HG02973 (cell line): Measurements from ENCODE around the gene SEC14L2.

Experiments
- ATAC-seq: cut with Tn5 transposase; IDR thresholded peaks from one replicate; pipeline ENCODE4 v1.9.1; 2021; ENCODE audit warnings: moderate library complexity; ENCODE audit not compliant: unreplicated experiment

The SEC14L2 gene

GRCh38 chr22:30424534-30425326, 27.9 kb downstream of the SEC14L2 start:
- no peak for ATAC-seq

- no peak for ATAC-seq
Observed at GRCh38 chr22:30425327-30425615, 28.5 kb downstream of the SEC14L2 start.

- no peak for ATAC-seq
Observed at GRCh38 chr22:30425616-30426387, 29.0 kb downstream of the SEC14L2 start, which contains the start of gene MTFP1. Gene MTFP1, plus strand, starts transcription at chr22:30425768. Its CDS starts 112 bp downstream, at chr22:30425880.

- no peak for ATAC-seq
Observed at GRCh38 chr22:30426388-30427353, 29.9 kb downstream of the SEC14L2 start.

- no peak for ATAC-seq
Observed at GRCh38 chr22:30427871-30428270, 31.1 kb downstream of the SEC14L2 start.

GRCh38 chr22:30429887-30430286, 33.1 kb downstream of the SEC14L2 start:
- no peak for ATAC-seq

GRCh38 chr22:30430933-30431332, 34.1 kb downstream of the SEC14L2 start:
- ATAC-seq = no peak

- ATAC-seq = no peak
Observed at GRCh38 chr22:30432096-30432495, 35.3 kb downstream of the SEC14L2 start.

GRCh38 chr22:30432520-30432919, 35.7 kb downstream of the SEC14L2 start:
- ATAC-seq = no peak

- ATAC-seq = no peak
Observed at GRCh38 chr22:30433227-30433626, 36.4 kb downstream of the SEC14L2 start.

GRCh38 chr22:30433773-30434172, 37.0 kb downstream of the SEC14L2 start:
- no peak for ATAC-seq

GRCh38 chr22:30434843-30435242, 38.0 kb downstream of the SEC14L2 start:
- ATAC-seq = no peak

- no peak for ATAC-seq
Observed at GRCh38 chr22:30435674-30436126, 38.9 kb downstream of the SEC14L2 start.

GRCh38 chr22:30436196-30436595, 39.4 kb downstream of the SEC14L2 start:
- ATAC-seq = no peak

- no peak for ATAC-seq
Observed at GRCh38 chr22:30438559-30438958, 41.7 kb downstream of the SEC14L2 start.

- no peak for ATAC-seq
Observed at GRCh38 chr22:30439226-30439625, 42.4 kb downstream of the SEC14L2 start.

GRCh38 chr22:30439836-30440235, 43.0 kb downstream of the SEC14L2 start:
- no peak for ATAC-seq

- no peak for ATAC-seq
Observed at GRCh38 chr22:30441088-30441487, 44.3 kb downstream of the SEC14L2 start.

- ATAC-seq = no peak
Observed at GRCh38 chr22:30444632-30445437, 48.0 kb downstream of the SEC14L2 start.

- no peak for ATAC-seq
Observed at GRCh38 chr22:30445438-30446145, 48.8 kb downstream of the SEC14L2 start.
